HG03439 (cell line): ENCODE results near the gene SCPEP1.
A peak's percentile ranks its signal among the peaks of the same experiment; 100 is the strongest.

Experiments
- ATAC-seq: cut with Tn5 transposase; IDR thresholded peaks from one replicate; pipeline ENCODE4 v1.9.1; 2021; ENCODE audit warnings: mild to moderate bottlenecking, moderate library complexity; ENCODE audit not compliant: unreplicated experiment

Gene SCPEP1

DNA sequence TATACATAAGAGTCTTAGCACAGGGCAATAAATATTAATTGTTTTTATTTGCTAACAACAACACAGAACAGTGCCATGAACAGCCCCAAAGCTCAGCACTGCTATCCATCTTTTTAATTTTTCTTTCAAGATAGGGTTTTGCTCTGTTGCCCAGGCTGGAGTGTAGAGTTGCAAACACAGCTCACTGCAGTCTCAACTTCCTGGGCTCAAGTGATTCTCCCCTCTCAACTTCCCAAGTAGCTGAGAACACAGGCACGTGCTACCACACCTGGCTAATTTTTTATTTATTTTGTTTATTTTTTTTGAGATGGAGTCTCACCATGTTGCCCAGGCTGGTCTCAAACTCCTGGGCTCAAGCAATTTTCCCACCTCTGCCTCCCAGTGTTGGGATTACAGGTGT, 59.5 kb downstream of the SCPEP1 start:
- no peak for ATAC-seq

- no peak for ATAC-seq
Observed at GRCh38 chr17:57038486-57038885, 60.6 kb downstream of the SCPEP1 start.

DNA sequence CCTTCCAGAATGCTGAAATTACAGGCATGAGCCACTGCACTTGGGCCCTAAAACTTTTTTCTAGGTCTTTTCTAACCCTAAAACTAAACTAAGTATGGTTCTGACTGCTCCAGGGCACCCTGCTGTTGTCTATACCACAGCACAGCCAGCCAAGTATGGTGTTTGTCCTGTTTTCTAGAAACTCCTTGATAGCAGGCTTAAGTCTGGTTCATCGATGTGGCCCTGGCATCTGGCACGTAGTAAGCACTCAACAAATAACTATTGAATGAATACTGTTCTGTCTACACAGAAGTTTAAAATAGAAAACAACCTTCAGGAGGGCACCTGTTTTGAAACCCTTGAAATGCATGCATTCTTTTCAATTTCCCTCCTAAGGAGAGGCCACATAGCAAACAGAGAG, 62.6 kb downstream of the SCPEP1 start:
- no peak for ATAC-seq

DNA sequence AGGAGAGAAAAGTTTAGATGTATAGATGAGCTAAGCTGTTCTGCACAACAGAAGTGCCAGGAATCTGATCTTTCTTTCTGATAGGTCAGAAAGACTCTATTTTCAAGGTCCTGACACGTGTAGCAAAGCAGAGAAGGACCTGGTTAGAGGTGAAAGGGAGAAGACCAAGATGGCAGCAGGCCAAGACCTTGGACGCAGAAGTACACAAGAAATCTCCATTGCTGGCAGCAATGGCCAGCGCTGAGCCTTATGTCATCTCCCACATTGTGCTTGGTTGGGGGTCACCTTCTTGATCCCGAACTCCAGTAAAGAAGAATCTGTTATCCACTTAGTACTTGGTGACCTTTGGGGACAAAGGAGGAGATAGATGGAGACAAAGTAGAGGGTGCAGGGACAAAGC, 65.3 kb downstream of the SCPEP1 start:
- no peak for ATAC-seq

DNA sequence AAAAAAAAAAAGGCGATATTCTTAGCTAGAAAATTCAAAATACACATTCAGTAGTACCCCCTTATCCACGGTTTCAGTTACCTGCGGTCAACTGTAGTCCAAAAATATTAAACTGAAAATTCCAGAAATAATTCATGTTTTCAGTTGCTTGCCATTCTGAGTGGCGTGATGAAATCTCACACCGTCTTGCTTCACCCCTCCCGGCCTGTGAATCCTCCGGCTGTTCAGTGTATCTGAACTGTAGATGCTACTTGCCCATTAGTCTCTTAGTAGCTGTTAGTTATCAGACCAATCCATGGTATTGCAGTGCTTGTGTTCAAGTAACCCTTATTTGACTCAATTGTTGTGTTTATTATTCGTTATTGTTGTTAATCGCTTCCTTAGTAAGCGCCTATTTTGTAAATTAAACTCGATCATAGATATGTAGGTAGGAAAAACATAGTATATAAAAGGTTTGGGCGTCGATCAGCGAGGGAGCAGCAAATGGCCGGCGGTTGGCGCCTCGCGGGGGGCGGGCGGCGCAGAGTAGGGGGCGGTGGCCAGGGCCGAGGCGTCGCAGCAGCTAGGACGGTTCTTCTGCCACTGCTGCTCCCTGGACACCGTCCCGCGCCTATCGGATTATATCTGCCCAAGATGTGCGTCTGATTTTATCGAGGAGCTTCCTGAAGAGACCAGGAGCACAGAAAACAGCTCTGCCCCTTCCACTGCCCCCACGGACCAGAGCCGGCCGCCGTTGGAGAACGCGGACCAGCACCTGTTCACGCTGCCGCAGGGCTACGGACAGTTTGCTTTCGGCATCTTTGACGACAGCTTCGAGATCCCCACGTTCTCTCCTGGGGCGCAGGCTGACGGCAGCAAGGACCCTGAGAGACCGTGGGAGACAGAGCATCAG, 67.3 kb downstream of the SCPEP1 start:
- no peak for ATAC-seq

GRCh38 chr17:57045868-57046704, 68.2 kb downstream of the SCPEP1 start:
- ATAC-seq, result peak; percentile 69

DNA sequence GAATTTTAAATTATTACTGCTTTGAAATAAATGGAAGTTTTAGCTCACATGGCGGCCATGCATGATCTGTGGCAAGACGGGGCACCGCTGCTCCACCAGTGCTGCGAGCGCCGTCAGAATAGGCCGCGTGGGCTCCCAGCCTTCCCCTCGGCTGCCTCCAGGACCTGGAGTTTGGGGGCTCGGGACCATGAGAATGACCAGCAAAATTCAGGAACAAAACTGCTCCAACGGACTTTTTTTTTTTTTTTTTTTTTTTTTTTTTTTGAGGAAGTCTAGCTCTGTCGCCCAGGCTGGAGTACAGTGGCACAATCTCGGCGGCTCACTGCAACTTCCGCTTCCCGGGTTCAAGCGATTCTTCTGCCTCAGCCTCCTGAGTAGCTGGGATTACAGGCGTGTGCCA, 68.8 kb downstream of the SCPEP1 start:
- no peak for ATAC-seq

DNA sequence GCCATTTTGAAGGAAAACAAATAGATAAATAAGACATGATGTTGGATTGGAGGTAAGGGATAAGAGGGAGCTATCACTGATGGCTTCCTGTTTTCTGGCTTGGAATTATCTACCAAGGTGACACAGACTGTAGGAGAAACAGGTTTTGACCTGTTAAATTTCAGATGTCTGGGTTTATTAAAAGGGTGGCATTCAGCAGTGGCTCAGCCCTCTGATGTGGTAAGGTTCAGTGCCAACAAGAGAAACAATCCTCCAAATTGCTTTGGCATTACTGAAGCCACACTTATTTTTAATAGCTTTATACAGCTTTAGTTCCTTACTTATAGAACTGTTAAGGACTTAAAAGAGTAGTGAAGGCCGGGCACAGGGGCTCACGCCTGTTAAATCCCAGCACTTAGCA, 70.2 kb downstream of the SCPEP1 start:
- no peak for ATAC-seq

DNA sequence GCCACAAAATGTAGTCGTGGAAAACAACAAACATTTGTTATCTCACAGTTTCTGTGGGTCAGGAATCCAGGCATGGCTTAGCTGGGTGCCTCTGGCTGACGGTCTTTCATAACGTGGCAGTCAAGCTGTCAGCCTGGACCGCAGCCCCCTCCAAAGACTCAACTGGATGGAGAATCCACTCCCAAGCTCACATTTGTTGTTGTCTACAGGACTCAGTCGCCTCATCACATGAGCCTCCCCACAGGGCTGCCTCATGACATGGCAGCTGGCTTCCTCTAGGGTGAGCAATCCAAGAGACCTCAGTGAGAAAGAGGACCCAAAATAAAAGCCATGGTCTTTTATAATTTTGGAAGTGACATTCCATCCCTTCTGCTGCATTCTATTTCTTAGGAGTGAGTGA, 72.4 kb downstream of the SCPEP1 start:
- no peak for ATAC-seq

DNA sequence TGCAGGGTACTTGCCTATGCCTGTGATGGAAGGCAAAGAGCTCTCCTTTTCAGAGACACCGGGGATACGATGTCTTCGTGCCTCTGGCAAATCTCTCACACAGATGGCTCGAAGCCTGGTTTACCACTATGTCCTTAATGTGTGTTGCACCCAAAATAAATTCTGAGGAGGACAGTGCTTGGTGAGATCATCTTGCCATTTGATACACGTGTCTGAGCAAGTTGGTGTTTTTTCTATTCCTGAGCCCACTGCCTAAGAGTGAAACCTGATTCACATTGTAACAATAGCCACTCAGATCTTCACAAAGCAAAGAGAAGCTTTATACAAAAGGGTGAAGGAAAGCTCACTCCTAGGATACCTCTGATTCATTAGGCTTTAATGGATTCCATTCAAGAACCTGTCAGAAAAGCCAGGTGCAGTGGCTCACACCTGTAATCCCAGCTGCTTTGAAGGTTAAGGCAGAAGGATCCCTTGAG, 74.0 kb downstream of the SCPEP1 start:
- no peak for ATAC-seq
